ENCODE measurements around the gene MITD1.

- TF ChIP-seq EZH2 (IDR thresholded peaks at IDR 0.05; ENCODE audit: insufficient read depth, poor library complexity, severe bottlenecking), result no peak
- no peak for TF ChIP-seq EZH2phosphoT487 (IDR thresholded peaks at IDR 0.05; ENCODE audit: insufficient read depth, low read depth)
Measured at GRCh38 chr2:99141110-99142108, 39.4 kb downstream of the MITD1 start, which contains the start of gene C2orf15.

All from GM23248 (cell line).